Testis (tissue), 3 donors: ENCODE data around the gene PTPRCAP. TPM values are rescaled to one million over a fixed set of nuclear protein-coding genes. Genes with fewer than 3 reads are reported as not detected.

Source experiments
- DNase-seq: peaks from one replicate; pipeline ENCODE4 v3.0.0-alpha.2; 2019
- H3K27ac ChIP-seq, 2 donors: fragments of 200-600 bp; sonication (generic); one replicate each; pipeline ENCODE4 v1.5.1; 2019
- H3K27me3 ChIP-seq: fragments of 200-600 bp; sonication (generic); one replicate; pipeline ENCODE4 v1.5.1; 2019
- H3K36me3 ChIP-seq: fragments of 200-600 bp; sonication (generic); one replicate; pipeline ENCODE4 v1.5.1; 2017; ENCODE audit warnings: low read depth; ENCODE audit errors: missing control alignments
- H3K4me1 ChIP-seq: fragments of 200-600 bp; sonication (generic); one replicate; pipeline ENCODE4 v1.5.1; 2019
- H3K4me3 ChIP-seq, 2 donors: fragments of 200-600 bp; sonication (generic); one replicate each; pipeline ENCODE4 v1.5.1; 2017 to 2019
- H3K9me3 ChIP-seq: fragments of 200-600 bp; sonication (generic); one replicate; pipeline ENCODE4 v1.5.1; 2017
- POLR2A ChIP-seq: fragments of 450-650 bp; IDR thresholded peaks from one replicate; pipeline ENCODE4 v1.6.1; 2017; ENCODE audit warnings: antibody characterized with exemption, mild to moderate bottlenecking, moderate library complexity
- WGBS, 2 donors: methylation state at CpG; one replicate each; pipeline ENCODE4 v1.1.5; 2018; 5-methylcytosine and 5-hydroxymethylcytosine counted together
- intact Hi-C: fragments of 100-400 bp; cut with DNase I; formaldehyde crosslinking; loops from one replicate; pipeline ENCODE4 v1.15.1; 2023; ENCODE audit warnings: low total_unique reads
- polyA plus RNA-seq: library from polyadenylated mRNA; stranded (reverse); fragments of 350-450 nt; fragmentation: Illumina TruSeq; extraction: RNeasy Lipid Tissue Mini Kit (QIAGEN cat#74804); gene quantifications from one replicate; pipeline ENCODE4 v1.2.3, GENCODE V29; 2014; ENCODE audit warnings: low read depth, low replicate concordance; ENCODE audit not compliant: insufficient read depth
- total RNA-seq, 2 donors: library from RNA; depleted of rRNA; stranded (reverse); fragments of >200 nt; gene quantifications; one replicate each; pipeline ENCODE4 v1.2.3, GENCODE V29; 2016
- TF ChIP-seq, protein P1 (sequence below), 3 experiments: fragments of 450-650 bp in 2 of 3; fragments of 200-600 bp in 1 of 3; sonication (generic) in 1 of 3; IDR thresholded peaks; one replicate each; pipeline ENCODE4 v1.5.1; 2016 to 2019; ENCODE audit warnings: antibody characterized with exemption in 3 of 3, mild to moderate bottlenecking in 2 of 3, moderate library complexity in 1 of 3

Gene PTPRCAP
- total and polyA plus RNA-seq, 3 donors from 2014 or later, result 3.1 to 5.6 (median 5.2) TPM

- Histone ChIP-seq H3K9me3 (no peaks in the 10 kb centered on the region), H3K36me3 (no peaks in the 10 kb centered on the region), H3K27me3 (no peaks in the 10 kb centered on the region), H3K4me3 (no peak overlapping the region), H3K4me1 (peaks cover 10% of the 10 kb centered on the region), H3K27ac (no peak overlapping the region)
- WGBS, 2 donors, result 44 to 53% methylated on average over 3 to 9 of the region's 9 CpGs
- TF ChIP-seq, protein P1, sequence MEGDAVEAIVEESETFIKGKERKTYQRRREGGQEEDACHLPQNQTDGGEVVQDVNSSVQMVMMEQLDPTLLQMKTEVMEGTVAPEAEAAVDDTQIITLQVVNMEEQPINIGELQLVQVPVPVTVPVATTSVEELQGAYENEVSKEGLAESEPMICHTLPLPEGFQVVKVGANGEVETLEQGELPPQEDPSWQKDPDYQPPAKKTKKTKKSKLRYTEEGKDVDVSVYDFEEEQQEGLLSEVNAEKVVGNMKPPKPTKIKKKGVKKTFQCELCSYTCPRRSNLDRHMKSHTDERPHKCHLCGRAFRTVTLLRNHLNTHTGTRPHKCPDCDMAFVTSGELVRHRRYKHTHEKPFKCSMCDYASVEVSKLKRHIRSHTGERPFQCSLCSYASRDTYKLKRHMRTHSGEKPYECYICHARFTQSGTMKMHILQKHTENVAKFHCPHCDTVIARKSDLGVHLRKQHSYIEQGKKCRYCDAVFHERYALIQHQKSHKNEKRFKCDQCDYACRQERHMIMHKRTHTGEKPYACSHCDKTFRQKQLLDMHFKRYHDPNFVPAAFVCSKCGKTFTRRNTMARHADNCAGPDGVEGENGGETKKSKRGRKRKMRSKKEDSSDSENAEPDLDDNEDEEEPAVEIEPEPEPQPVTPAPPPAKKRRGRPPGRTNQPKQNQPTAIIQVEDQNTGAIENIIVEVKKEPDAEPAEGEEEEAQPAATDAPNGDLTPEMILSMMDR (IDR thresholded peaks at IDR 0.05), result no peak
- TF ChIP-seq POLR2A, result no peak
- DNase-seq, result no peak
- intact Hi-C loops, result no loop called here
Observed at GRCh38 chr11:67412495-67413179, 24.8 kb downstream of the PTPRCAP start.

DNA sequence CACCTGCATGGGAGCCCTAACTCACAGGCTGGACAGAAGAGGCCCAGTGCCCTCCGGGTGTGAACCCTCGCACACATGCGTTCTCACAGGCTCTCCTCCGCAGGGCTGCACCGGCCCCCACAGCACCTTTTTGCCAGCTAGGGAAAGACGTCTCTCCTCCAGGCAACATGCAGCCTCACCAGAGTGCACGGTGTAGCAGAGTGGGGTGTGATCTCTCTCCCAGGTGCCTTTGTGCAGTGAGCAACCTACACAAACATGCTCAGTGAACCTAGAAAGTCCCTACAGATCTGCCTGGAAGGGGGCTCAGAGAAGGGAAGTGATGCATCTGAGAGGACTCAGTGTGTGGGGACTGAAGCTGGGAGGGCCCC is 25.7 kb downstream of the PTPRCAP start:
- Histone ChIP-seq H3K27ac (no peak overlapping the region), H3K4me1 (peaks cover 7% of the 10 kb centered on the region), H3K4me3 (no peak overlapping the region), H3K36me3 (no peaks in the 10 kb centered on the region), H3K9me3 (no peaks in the 10 kb centered on the region), H3K27me3 (no peaks in the 10 kb centered on the region)
- intact Hi-C loops, result no loop called here
- WGBS, 2 donors, result 36 to 47% methylated on average over 7 of the region's 7 CpGs
- no peak for TF ChIP-seq POLR2A
- TF ChIP-seq, protein P1 (IDR thresholded peaks at IDR 0.05), result no peak
- no peak for DNase-seq

- H3K9me3 ChIP-seq, result no peaks in the 10 kb centered on the region
- H3K4me1 ChIP-seq, result peaks cover 7% of the 10 kb centered on the region
- H3K27me3 ChIP-seq, result no peaks in the 10 kb centered on the region
- 69 to 78% methylated on average over 11 to 17 of the region's 17 CpGs for WGBS, 2 donors
- no peak overlapping the region for H3K27ac ChIP-seq
- H3K36me3 ChIP-seq, result no peaks in the 10 kb centered on the region
- intact Hi-C loops, result no loop called here
- H3K4me3 ChIP-seq, result no peak overlapping the region
- DNase-seq, result no peak
- no peak for TF ChIP-seq POLR2A
- TF ChIP-seq, protein P1 (IDR thresholded peaks at IDR 0.05), result no peak
Observed at GRCh38 chr11:67410984-67411784, 26.3 kb downstream of the PTPRCAP start.

DNA sequence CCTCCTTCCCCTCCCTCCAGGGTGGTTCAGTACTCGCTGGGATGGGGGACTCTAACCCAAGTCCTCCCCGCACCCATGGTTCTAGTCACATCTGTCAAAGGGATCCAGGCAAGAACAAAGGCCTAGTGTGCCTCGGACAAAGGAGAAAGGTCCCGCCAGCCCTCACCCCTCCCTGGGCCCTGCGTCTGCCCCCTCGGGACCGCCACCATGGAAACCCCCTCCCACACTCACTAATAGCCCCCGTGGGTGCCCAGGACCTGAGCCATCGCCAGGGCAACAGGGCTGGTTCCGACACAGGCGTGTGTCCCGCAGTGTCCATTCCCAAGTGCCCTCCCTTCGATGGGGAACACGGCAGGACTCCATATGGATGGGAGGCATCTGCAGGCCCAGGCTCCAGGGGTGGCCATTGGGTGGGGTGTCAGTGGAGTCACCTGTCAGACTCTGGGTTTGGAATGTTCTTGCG is 27.1 kb downstream of the PTPRCAP start:
- no peaks in the 10 kb centered on the region for H3K9me3 ChIP-seq
- no peaks in the 10 kb centered on the region for H3K27me3 ChIP-seq
- DNase-seq, result no peak
- 64 to 72% methylated on average over 3 to 13 of the region's 15 CpGs for WGBS, 2 donors
- no peak overlapping the region for H3K27ac ChIP-seq
- no peaks in the 10 kb centered on the region for H3K36me3 ChIP-seq
- TF ChIP-seq, protein P1 (IDR thresholded peaks at IDR 0.05), result no peak
- no peak for TF ChIP-seq POLR2A
- H3K4me3 ChIP-seq, result no peak overlapping the region
- intact Hi-C loops, result no loop called here
- peaks cover 7% of the 10 kb centered on the region for H3K4me1 ChIP-seq
